HepG2 (cell line): ENCODE data around the gene PLD6. TPM values are rescaled to one million over a fixed set of nuclear protein-coding genes. Genes with fewer than 3 reads are reported as not detected.

Experiments used
- ATAC-seq: fragments of 200-7000 bp; cut with Tn5 transposase; 3 replicates; pipeline ENCODE4 v1.9.1; 2020; ENCODE audit warnings: mild to moderate bottlenecking, moderate library complexity
- BruUV-seq: library from RNA; stranded (reverse); fragments of 400-500 nt; replicated peaks from 2 replicates; lab custom pipeline; 2021; lab: Mats Ljungman, UMichigan
- CTCF ChIA-PET: fragments of 300-600 bp; formaldehyde crosslinking; extraction: SDS; loops from one replicate; lab custom pipeline; 2021; ENCODE audit warnings: low total read pairs, inconsistent platforms, low intra/inter-chr PET ratio; lab: Yijun Ruan, JAX
- POLR2A ChIA-PET: fragments of 350-600 bp; sonication (Branson Sonifier 250); formaldehyde crosslinking; loops from one replicate; lab custom pipeline; 2020; ENCODE audit warnings: antibody characterized with exemption, inconsistent platforms; lab: Yijun Ruan, JAX
- DNase-seq: peaks from one replicate; pipeline ENCODE4 v3.0.0-alpha.2; 2015; ENCODE audit warnings: low spot score
- FAIRE-seq: peaks from 3 replicates; lab custom pipeline; 2011; peaks lifted over from hg19 to GRCh38; lab: Jason Lieb, UNC
- H2AFZ ChIP-seq: one replicate; pipeline ENCODE4 v1.6.1; 2011; ENCODE audit warnings: low read length, inconsistent platforms
- H3K27ac ChIP-seq: fragments of 300-600 bp; 3 replicates; pipeline ENCODE4 v1.8.0; 2011; ENCODE audit warnings: mixed run types, mild to moderate bottlenecking, mixed read lengths, low read length, inconsistent platforms; ENCODE audit not compliant: insufficient read depth; ENCODE audit errors: extremely low read length
- H3K27me3 ChIP-seq, 2 experiments: fragments of 200-600 bp in 1 of 2; 2 replicates in 1 of 2; 3 replicates in 1 of 2; pipeline versions ENCODE4 v1.6.0 to v1.8.0; 2011; ENCODE audit warnings: low read length in 2 of 2, mild to moderate bottlenecking in 2 of 2, moderate library complexity in 2 of 2, inconsistent platforms in 1 of 2; ENCODE audit not compliant: insufficient read depth in 2 of 2, control insufficient read depth in 1 of 2
- H3K36me3 ChIP-seq, 2 experiments: fragments of 200-600 bp in 1 of 2; replicated peaks in 1 of 2; 2 replicates in 1 of 2; 3 replicates in 1 of 2; pipeline versions ENCODE4 v1.5.1 to v1.8.0; 2011; ENCODE audit warnings: low read length in 2 of 2, inconsistent platforms in 1 of 2; ENCODE audit not compliant: insufficient read depth in 2 of 2, control insufficient read depth in 1 of 2
- H3K4me1 ChIP-seq: 2 replicates; pipeline ENCODE4 v1.5.1; 2012; ENCODE audit warnings: low read length, inconsistent platforms; ENCODE audit not compliant: insufficient read depth
- H3K4me2 ChIP-seq: 2 replicates; pipeline ENCODE4 v1.6.0; 2011; ENCODE audit warnings: low read depth, low read length, inconsistent platforms
- H3K4me3 ChIP-seq, 3 experiments: fragments of 200-600 bp in 1 of 3; sonication (generic), shearing (Covaris generic) in 1 of 3; replicated peaks in 1 of 3; 2 replicates each; pipeline ENCODE4 v1.5.1; 2011 to 2016; ENCODE audit warnings: low read length in 3 of 3, inconsistent platforms in 2 of 3, low read depth in 2 of 3, mild to moderate bottlenecking in 2 of 3, control low read depth in 1 of 3, mixed read lengths in 1 of 3; ENCODE audit not compliant: insufficient read depth in 1 of 3
- H3K79me2 ChIP-seq: one replicate; pipeline ENCODE4 v1.6.1; 2011; ENCODE audit warnings: low read length, inconsistent platforms; ENCODE audit not compliant: insufficient read depth
- H3K9ac ChIP-seq: 2 replicates; pipeline ENCODE4 v1.6.0; 2011; ENCODE audit warnings: mild to moderate bottlenecking, low read depth, low read length, inconsistent platforms; ENCODE audit not compliant: insufficient read depth
- H3K9me3 ChIP-seq: 2 replicates; pipeline ENCODE4 v1.5.1; 2012; ENCODE audit warnings: mild to moderate bottlenecking, low read length
- H4K20me1 ChIP-seq: 2 replicates; pipeline ENCODE4 v1.6.0; 2011; ENCODE audit warnings: inconsistent platforms, mild to moderate bottlenecking, low read length, moderate library complexity; ENCODE audit not compliant: insufficient read depth
- ARNT2 ChIP-seq: sonication (generic); formaldehyde crosslinking; IDR thresholded peaks from 2 replicates; pipeline ENCODE4 v1.8.0; 2022; ENCODE audit warnings: mild to moderate bottlenecking, low read depth, missing genetic modification reagents, moderate library complexity
- CBX1 ChIP-seq: IDR thresholded peaks from one replicate; pipeline ENCODE4 v1.6.1; 2016; ENCODE audit warnings: antibody characterized with exemption, low read depth
- CENPX ChIP-seq: sonication (generic); formaldehyde crosslinking; IDR thresholded peaks from 2 replicates; pipeline ENCODE4 v1.9.0; 2021; ENCODE audit warnings: mild to moderate bottlenecking, missing genetic modification reagents, moderate library complexity
- CHD2 ChIP-seq: IDR thresholded peaks from 2 replicates; pipeline ENCODE4 v1.6.1; 2011; ENCODE audit warnings: low read depth, low read length, improper control_type of control experiment
- DRAP1 ChIP-seq: IDR thresholded peaks from 2 replicates; pipeline ENCODE4 v1.6.1; 2016; ENCODE audit warnings: missing genetic modification reagents, missing compliant biosample characterization
- IKZF1 ChIP-seq: fragments of 450-650 bp; IDR thresholded peaks from 2 replicates; pipeline ENCODE4 v1.7.1; 2016
- KMT2B ChIP-seq: IDR thresholded peaks from 2 replicates; pipeline ENCODE4 v1.6.1; 2016; ENCODE audit warnings: missing genetic modification reagents, missing compliant biosample characterization
- MZF1 ChIP-seq: sonication (generic); formaldehyde crosslinking; IDR thresholded peaks from 2 replicates; pipeline ENCODE4 v1.8.1; 2023; ENCODE audit warnings: mild to moderate bottlenecking, missing genetic modification reagents, borderline replicate concordance
- TEF ChIP-seq: sonication (generic); formaldehyde crosslinking; IDR thresholded peaks from 2 replicates; pipeline ENCODE4 v1.5.0; 2020; ENCODE audit warnings: missing genetic modification reagents
- ZBTB10 ChIP-seq: sonication (generic); formaldehyde crosslinking; IDR thresholded peaks from 2 replicates; pipeline ENCODE4 v1.4.0; 2020; ENCODE audit warnings: missing genetic modification reagents, borderline replicate concordance
- ZNF513 ChIP-seq: sonication (generic); formaldehyde crosslinking; conservative IDR thresholded peaks from 2 replicates; pipeline ENCODE4 v1.5.0; 2020; ENCODE audit warnings: missing genetic modification reagents
- ZNF570 ChIP-seq: sonication (generic); formaldehyde crosslinking; IDR thresholded peaks from 2 replicates; pipeline ENCODE4 v1.4.0; 2020; ENCODE audit warnings: mild to moderate bottlenecking, missing genetic modification reagents, borderline replicate concordance
- ZNF614 ChIP-seq: IDR thresholded peaks from 2 replicates; pipeline ENCODE4 v1.6.1; 2018; ENCODE audit warnings: missing biosample characterization, missing genetic modification reagents, inconsistent platforms, borderline replicate concordance
- ZNF768 ChIP-seq: sonication (generic); formaldehyde crosslinking; IDR thresholded peaks from 2 replicates; pipeline ENCODE4 v1.4.0; 2020; ENCODE audit warnings: missing genetic modification reagents
- ZNF790 ChIP-seq: sonication (generic); formaldehyde crosslinking; IDR thresholded peaks from 2 replicates; pipeline ENCODE4 v1.8.0; 2022; ENCODE audit warnings: missing genetic modification reagents, mild to moderate bottlenecking, borderline replicate concordance
- WGBS: methylation state at CpG from one replicate; pipeline ENCODE4 v1.1.6; 2017; ENCODE audit warnings: low lambda C conversion rate; 5-methylcytosine and 5-hydroxymethylcytosine counted together
- in situ Hi-C: cut with HindIII; loops from 2 replicates; pipeline ENCODE4 v1.10.0; 2017; ENCODE audit warnings: low pct_unique_long_range_greater_than_20kb; ENCODE audit not compliant: extremely low pct_ligation_motif_present
- intact Hi-C: fragments of 100-400 bp; cut with micrococcal nuclease; formaldehyde crosslinking; loops from one replicate; pipeline ENCODE4 v1.10.0; 2022; ENCODE audit not compliant: unreplicated experiment
- polyA plus RNA-seq, 8 experiments: library from polyadenylated mRNA; depleted of rRNA in 3 of 8; stranded (reverse) in 7 of 8; unstranded in 1 of 8; fragments of >200 nt; fragmentation: Illumina TruSeq in 4 of 8; extraction: Trizol in 4 of 8; gene quantifications; 2 replicates each; pipeline versions ENCODE4 v1.2.1 to v1.2.3, GENCODE V29; 2011 to 2016; ENCODE audit warnings: low read depth in 4 of 8, missing spikeins in 1 of 8, mixed read lengths in 1 of 8; ENCODE audit not compliant: insufficient read depth in 1 of 8
- total RNA-seq, 5 experiments: library from RNA; depleted of rRNA; stranded (reverse); fragments of >200 nt; fragmentation: Illumina TruSeq; extraction: Trizol; gene quantifications; 2 replicates each; pipeline ENCODE4 v1.2.3, GENCODE V29; 2016; ENCODE audit warnings: low read depth in 1 of 5
- TF ChIP-seq, protein P1 (sequence below): sonication (generic); formaldehyde crosslinking; IDR thresholded peaks from 2 replicates; pipeline ENCODE4 v1.5.0; 2020; ENCODE audit warnings: missing genetic modification reagents

The PLD6 gene
- total and polyA plus RNA-seq, 2 of the 13 experiments (the other 11 are each of a cell fraction or from before 2014, with no cell fraction given): 5.2 to 11.4 TPM

- TF ChIP-seq ZBTB10: no peak
- no peak for TF ChIP-seq TEF (CRISPR knock-in tag)
- no peak for TF ChIP-seq DRAP1 (CRISPR knock-in tag)
- TF ChIP-seq CBX1: no peak
Measured at GRCh38 chr17:17226451-17227265, 20.5 kb upstream of the PLD6 start (continued).

- H3K4me1 ChIP-seq: no peaks in the 10 kb centered on the region
- H3K9ac ChIP-seq: no peak overlapping the region
- no peak overlapping the region for H3K4me3 ChIP-seq
- H3K4me2 ChIP-seq: no peak overlapping the region
- H4K20me1 ChIP-seq: no peaks in the 10 kb centered on the region
- DNase-seq: no peak
- intact Hi-C loops (no loop called here), in situ Hi-C loops (no loop called here)
- BruUV-seq: no TSS peak
- FAIRE-seq: no peak
- no peak for ATAC-seq
- WGBS: 96% methylated on average over 10 of the region's 10 CpGs
- peaks cover 59 to 92% of the 10 kb centered on the region in 2 experiments for H3K36me3 ChIP-seq
- POLR2A ChIA-PET: interaction anchor here (1.1 to 1.2 kb wide), 2 partner anchors 9 to 18 kb away, joined by 3 to 4 read pairs; no protein-coding TSS in a partner anchor
- H3K79me2 ChIP-seq: no peaks in the 10 kb centered on the region
- no peak overlapping the region for H3K27ac ChIP-seq
- H3K9me3 ChIP-seq: no peaks in the 10 kb centered on the region
- no peak overlapping the region for H2AFZ ChIP-seq
- no peaks in the 10 kb centered on the region for H3K27me3 ChIP-seq
- CTCF ChIA-PET: no interaction called here
- TF ChIP-seq KMT2B (CRISPR knock-in tag) (no peak), ZNF513 (CRISPR knock-in tag) (no peak), ARNT2 (CRISPR knock-in tag) (no peak), MZF1 (no peak), CENPX (CRISPR knock-in tag) (no peak), ZNF768 (no peak), ZNF790 (no peak), ZNF614 (CRISPR knock-in tag) (no peak), CHD2 (no peak), IKZF1 (no peak), ZNF570 (CRISPR knock-in tag) (no peak)
- TF ChIP-seq, protein P1, sequence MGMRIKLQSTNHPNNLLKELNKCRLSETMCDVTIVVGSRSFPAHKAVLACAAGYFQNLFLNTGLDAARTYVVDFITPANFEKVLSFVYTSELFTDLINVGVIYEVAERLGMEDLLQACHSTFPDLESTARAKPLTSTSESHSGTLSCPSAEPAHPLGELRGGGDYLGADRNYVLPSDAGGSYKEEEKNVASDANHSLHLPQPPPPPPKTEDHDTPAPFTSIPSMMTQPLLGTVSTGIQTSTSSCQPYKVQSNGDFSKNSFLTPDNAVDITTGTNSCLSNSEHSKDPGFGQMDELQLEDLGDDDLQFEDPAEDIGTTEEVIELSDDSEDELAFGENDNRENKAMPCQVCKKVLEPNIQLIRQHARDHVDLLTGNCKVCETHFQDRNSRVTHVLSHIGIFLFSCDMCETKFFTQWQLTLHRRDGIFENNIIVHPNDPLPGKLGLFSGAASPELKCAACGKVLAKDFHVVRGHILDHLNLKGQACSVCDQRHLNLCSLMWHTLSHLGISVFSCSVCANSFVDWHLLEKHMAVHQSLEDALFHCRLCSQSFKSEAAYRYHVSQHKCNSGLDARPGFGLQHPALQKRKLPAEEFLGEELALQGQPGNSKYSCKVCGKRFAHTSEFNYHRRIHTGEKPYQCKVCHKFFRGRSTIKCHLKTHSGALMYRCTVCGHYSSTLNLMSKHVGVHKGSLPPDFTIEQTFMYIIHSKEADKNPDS (CRISPR knock-in tag): no peak
Measured at GRCh38 chr17:17225901-17226300, 19.8 kb upstream of the PLD6 start.
